Right lobe of liver (tissue), 6 donors: ENCODE data around the gene PTPN11. TPM values are rescaled to one million over a fixed set of nuclear protein-coding genes. Genes with fewer than 3 reads are reported as not detected.

Experiments
- ATAC-seq, 4 donors: fragments of 200-7000 bp; cut with Tn5 transposase; one replicate each; pipeline ENCODE4 v1.9.1; 2020; ENCODE audit warnings: mild to moderate bottlenecking in 4 of 4, moderate library complexity in 4 of 4
- DNase-seq, 3 donors: peaks; one replicate each; pipeline ENCODE4 v3.0.0-alpha.2; 2020
- H3K27ac ChIP-seq, 3 donors: fragments of 200-600 bp; one replicate each; pipeline ENCODE4 v1.8.0; 2022
- H3K27me3 ChIP-seq, 2 donors: fragments of 200-600 bp; one replicate each; pipeline ENCODE4 v1.8.0; 2022
- H3K36me3 ChIP-seq, 4 donors: fragments of 200-600 bp; sonication (generic) in 1 of 4; one replicate each; pipeline versions ENCODE4 v1.5.1 to v1.8.0; 2017 to 2022; ENCODE audit warnings: control low read depth in 1 of 4
- H3K4me1 ChIP-seq, 4 donors: fragments of 200-600 bp; sonication (generic) in 1 of 4; one replicate each; pipeline versions ENCODE4 v1.5.1 to v1.8.0; 2017 to 2022; ENCODE audit warnings: control low read depth in 1 of 4
- H3K4me3 ChIP-seq, 3 donors: fragments of 200-600 bp; one replicate each; pipeline ENCODE4 v1.8.0; 2022
- H3K9me3 ChIP-seq, 4 donors: fragments of 200-600 bp; sonication (generic) in 1 of 4; one replicate each; pipeline versions ENCODE4 v1.5.1 to v1.8.0; 2017 to 2022; ENCODE audit warnings: control low read depth in 1 of 4
- POLR2A ChIP-seq: fragments of 450-650 bp; IDR thresholded peaks from one replicate; pipeline ENCODE4 v1.6.1; 2017; ENCODE audit warnings: antibody characterized with exemption, mild to moderate bottlenecking
- WGBS: methylation state at CpG from one replicate; pipeline ENCODE4 v1.1.6; 2018; ENCODE audit warnings: low coverage, low lambda C conversion rate; ENCODE audit not compliant: insufficient coverage; ENCODE audit errors: missing lambda C conversion rate; 5-methylcytosine and 5-hydroxymethylcytosine counted together
- intact Hi-C, 2 donors: fragments of 100-400 bp; cut with DNase I; formaldehyde crosslinking; loops; one replicate each; pipeline versions ENCODE4 v1.11.2 to v1.14.1; 2022
- total RNA-seq, 6 experiments: library from RNA; depleted of rRNA in 2 of 6; stranded (reverse); fragments of >200 nt in 2 of 6; fragmentation: NEBNext Ultra II Directional in 3 of 6; extraction: Animal tissue kit (Norgen Biotek cat#: 25700) in 3 of 6; gene quantifications; one replicate each; pipeline versions ENCODE4 v1.1.0 to v1.2.4, GENCODE V29; 2016 to 2023
- TF ChIP-seq, protein P1 (sequence below), 4 donors: fragments of 200-600 bp in 3 of 4; fragments of 450-650 bp in 1 of 4; IDR thresholded peaks; one replicate each; pipeline versions ENCODE4 v1.5.1 to v1.8.0; 2016 to 2022; ENCODE audit warnings: antibody characterized with exemption in 4 of 4, mild to moderate bottlenecking in 2 of 4
- donor health status: DM: no; HTN: yes; CAD: no.
- donor health status: DM: no; HTN: no; CAD: no.
- donor health status: DM: no; HTN: no; CAD: no.
- donor health status: DM: no; HTN: yes; CAD: no.
- donor health status: DM: no; HTN: yes; CAD: no.

Gene PTPN11
- total RNA-seq, 6 experiments from 2014 or later, result 66.4 to 77.7 (median 68.6) TPM

DNA sequence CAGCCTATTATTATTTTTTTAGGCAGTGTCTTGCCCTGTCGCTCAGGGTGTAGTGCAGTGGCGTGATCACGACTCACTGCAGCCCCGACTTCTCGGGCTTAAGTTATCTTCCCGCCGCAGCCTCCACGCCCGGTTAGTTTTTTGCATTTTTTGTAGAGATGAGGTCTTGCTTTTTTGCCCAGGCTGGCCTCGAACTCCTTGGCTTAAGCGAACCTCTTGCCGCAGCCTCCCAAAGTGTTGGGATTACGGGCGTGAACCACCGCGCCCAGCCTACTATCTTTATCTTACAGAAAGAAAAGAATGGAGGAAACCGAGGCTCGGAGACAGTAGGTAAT, 507 bp upstream of the PTPN11 start:
- H3K9me3 ChIP-seq, result no peaks in the 10 kb centered on the region
- peak overlapping the region; percentile 69 to 96 (median 88) for H3K4me3 ChIP-seq
- no peaks in the 10 kb centered on the region for H3K36me3 ChIP-seq
- 2% methylated on average over 11 of the region's 18 CpGs for WGBS
- DNase-seq (no peak), ATAC-seq (no peak)
- TF ChIP-seq, protein P1, sequence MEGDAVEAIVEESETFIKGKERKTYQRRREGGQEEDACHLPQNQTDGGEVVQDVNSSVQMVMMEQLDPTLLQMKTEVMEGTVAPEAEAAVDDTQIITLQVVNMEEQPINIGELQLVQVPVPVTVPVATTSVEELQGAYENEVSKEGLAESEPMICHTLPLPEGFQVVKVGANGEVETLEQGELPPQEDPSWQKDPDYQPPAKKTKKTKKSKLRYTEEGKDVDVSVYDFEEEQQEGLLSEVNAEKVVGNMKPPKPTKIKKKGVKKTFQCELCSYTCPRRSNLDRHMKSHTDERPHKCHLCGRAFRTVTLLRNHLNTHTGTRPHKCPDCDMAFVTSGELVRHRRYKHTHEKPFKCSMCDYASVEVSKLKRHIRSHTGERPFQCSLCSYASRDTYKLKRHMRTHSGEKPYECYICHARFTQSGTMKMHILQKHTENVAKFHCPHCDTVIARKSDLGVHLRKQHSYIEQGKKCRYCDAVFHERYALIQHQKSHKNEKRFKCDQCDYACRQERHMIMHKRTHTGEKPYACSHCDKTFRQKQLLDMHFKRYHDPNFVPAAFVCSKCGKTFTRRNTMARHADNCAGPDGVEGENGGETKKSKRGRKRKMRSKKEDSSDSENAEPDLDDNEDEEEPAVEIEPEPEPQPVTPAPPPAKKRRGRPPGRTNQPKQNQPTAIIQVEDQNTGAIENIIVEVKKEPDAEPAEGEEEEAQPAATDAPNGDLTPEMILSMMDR (IDR thresholded peaks at IDR 0.05), result no peak
- no peak for TF ChIP-seq POLR2A
- H3K27ac ChIP-seq, result peak overlapping the region; percentile 93 to 99 (median 99)
- H3K4me1 ChIP-seq, result peaks cover 0 to 68% (median 20%) of the 10 kb centered on the region in 4 donors
- no peaks in the 10 kb centered on the region for H3K27me3 ChIP-seq
- intact Hi-C loops, result no loop called here

DNA sequence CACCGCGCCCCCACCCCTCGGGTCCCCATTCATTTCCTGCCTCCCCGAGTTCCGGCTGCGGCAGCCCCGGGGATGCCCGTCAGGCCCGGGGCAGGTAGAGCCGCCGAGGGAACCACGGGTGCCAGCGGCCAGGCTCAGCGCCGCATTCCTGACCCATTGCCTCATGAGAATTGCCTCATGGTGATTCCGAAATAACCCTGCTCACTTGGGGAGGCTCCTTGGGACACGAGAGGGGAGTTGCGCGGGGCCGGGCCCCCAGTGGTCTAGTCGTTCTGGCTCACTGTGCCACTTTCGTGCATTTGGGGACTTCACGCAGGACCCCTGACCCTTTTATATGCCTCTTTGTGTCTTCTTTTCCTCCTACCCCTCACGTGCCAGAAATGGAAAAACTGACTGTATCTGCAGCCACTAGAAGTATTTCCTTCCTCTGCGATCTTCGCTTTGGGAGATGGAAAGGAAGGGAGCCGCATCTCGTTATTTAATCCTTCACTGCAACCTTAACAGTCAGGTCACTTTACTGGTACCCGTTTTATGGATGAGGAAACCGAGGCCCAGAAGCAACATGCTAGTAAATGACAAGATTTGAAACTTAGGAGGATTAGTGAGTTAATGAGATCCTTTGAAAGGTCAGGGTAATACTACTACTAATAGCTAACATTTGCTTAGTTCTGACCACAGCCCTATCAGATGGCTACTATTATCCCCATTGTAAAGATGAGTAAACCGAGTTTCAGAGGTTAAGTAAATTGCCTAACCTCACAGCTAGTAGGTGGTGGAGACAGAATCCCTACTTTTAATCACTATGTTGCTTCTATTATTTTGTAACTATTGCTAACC, 768 bp downstream of the PTPN11 start:
- Histone ChIP-seq H3K4me1 (peaks cover 0 to 64% (median 20%) of the 10 kb centered on the region in 4 donors), H3K27ac (peak overlapping the region; percentile 93 to 99 (median 99)), H3K36me3 (no peaks in the 10 kb centered on the region), H3K27me3 (no peaks in the 10 kb centered on the region), H3K4me3 (peak overlapping the region; percentile 69 to 96 (median 88)), H3K9me3 (no peaks in the 10 kb centered on the region)
- peak; percentile 63 to 75 (median 74) for ATAC-seq
- TF ChIP-seq POLR2A, result no peak
- TF ChIP-seq, protein P1 (IDR thresholded peaks at IDR 0.05), result no peak
- intact Hi-C loops, result no loop called here
- 2% methylated on average over 16 of the region's 31 CpGs for WGBS
- peak; percentile 74 for DNase-seq

DNA sequence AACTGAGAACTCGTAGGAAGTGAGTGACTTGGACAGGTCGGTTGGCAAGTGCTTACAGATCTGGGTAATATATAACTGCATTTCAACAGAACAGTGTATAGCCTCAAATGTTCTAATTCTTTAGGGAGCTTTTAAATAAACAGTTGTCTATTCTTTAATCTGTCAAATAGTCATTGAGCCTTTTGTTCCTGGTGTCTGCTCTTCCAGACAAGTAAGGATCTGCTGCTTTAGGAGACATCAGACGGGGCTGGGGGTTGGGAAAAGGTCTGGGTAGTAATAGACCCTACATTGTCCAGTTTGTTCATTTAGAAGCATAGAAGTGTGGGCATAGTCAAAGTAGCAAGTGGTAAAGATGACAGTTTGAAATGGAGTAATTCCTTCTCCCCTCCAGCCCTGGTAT, 2.0 kb downstream of the PTPN11 start:
- WGBS, result 21% methylated on average over 3 of the region's 3 CpGs
- H3K27me3 ChIP-seq, result no peaks in the 10 kb centered on the region
- no peak for ATAC-seq
- DNase-seq, result no peak
- no peaks in the 10 kb centered on the region for H3K9me3 ChIP-seq
- H3K36me3 ChIP-seq, result no peaks in the 10 kb centered on the region
- TF ChIP-seq, protein P1 (IDR thresholded peaks at IDR 0.05), result no peak
- TF ChIP-seq POLR2A, result no peak
- no peak overlapping the region for H3K4me3 ChIP-seq
- peak overlapping the region in 2 of 3 donors; percentile 27 to 99 for H3K27ac ChIP-seq
- intact Hi-C loops, result no loop called here
- H3K4me1 ChIP-seq, result peaks cover 0 to 57% (median 18%) of the 10 kb centered on the region in 4 donors

DNA sequence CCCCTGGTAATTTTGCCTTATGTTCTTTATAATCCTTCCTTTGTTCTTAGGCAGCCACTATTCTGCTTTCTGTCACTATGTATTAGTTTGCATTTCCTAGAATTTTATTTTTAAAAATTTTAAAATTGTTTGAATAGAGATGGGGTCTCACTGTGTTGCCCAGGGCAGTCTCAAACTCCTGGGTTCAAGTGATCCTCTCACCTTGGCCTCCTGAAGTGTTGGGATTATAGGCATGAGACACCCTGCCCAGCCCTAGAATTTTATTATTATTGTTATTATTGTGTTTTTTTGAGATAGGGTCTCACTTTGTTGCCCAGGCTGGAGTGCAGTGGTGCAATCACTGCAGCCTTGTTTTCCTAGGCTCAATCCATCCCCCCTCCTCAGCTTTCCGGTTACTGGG, 2.6 kb downstream of the PTPN11 start:
- H3K27me3 ChIP-seq, result no peaks in the 10 kb centered on the region
- ATAC-seq (no peak), DNase-seq (no peak)
- intact Hi-C loops, result no loop called here
- H3K36me3 ChIP-seq, result no peaks in the 10 kb centered on the region
- H3K9me3 ChIP-seq, result no peaks in the 10 kb centered on the region
- peak overlapping the region in 1 of 3 donors; percentile 87 for H3K27ac ChIP-seq
- TF ChIP-seq, protein P1 (IDR thresholded peaks at IDR 0.05), result no peak
- TF ChIP-seq POLR2A, result no peak
- H3K4me3 ChIP-seq, result no peak overlapping the region
- 100% methylated on average over 1 of the region's 1 CpG for WGBS
- peaks cover 0 to 54% (median 18%) of the 10 kb centered on the region in 4 donors for H3K4me1 ChIP-seq
